HG02623 (cell line): ENCODE data around the gene ERBB4.
"Not testable (repeated sequence)": the region's sequence is repeated elsewhere in the genome, so short reads cannot be mapped to it uniquely, and the experiment has no call there.

Experiments
- ATAC-seq: cut with Tn5 transposase; IDR thresholded peaks from one replicate; pipeline ENCODE4 v1.9.1; 2021; ENCODE audit warnings: moderate library complexity; ENCODE audit not compliant: unreplicated experiment

ERBB4 gene

GRCh38 chr2:212157012-212157411, 381.6 kb downstream of the ERBB4 start:
- ATAC-seq, result no peak

GRCh38 chr2:212156088-212156487, 382.5 kb downstream of the ERBB4 start:
- no peak for ATAC-seq

GRCh38 chr2:212154477-212154878, 384.1 kb downstream of the ERBB4 start:
- ATAC-seq, result no peak

- no peak for ATAC-seq
Measured at GRCh38 chr2:212153923-212154322, 384.7 kb downstream of the ERBB4 start.

- ATAC-seq, result no peak
Measured at GRCh38 chr2:212147921-212148513, 390.6 kb downstream of the ERBB4 start.

- ATAC-seq, result no peak
Measured at GRCh38 chr2:212146416-212146815, 392.2 kb downstream of the ERBB4 start.

- ATAC-seq, result no peak
Measured at GRCh38 chr2:212145121-212145520, 393.5 kb downstream of the ERBB4 start.

GRCh38 chr2:212142631-212143030, 396.0 kb downstream of the ERBB4 start:
- ATAC-seq, result no peak

GRCh38 chr2:212141499-212141898, 397.1 kb downstream of the ERBB4 start:
- ATAC-seq, result no peak

- no peak for ATAC-seq
Measured at GRCh38 chr2:212136216-212136795, 402.3 kb downstream of the ERBB4 start.

GRCh38 chr2:212135739-212136138, 402.9 kb downstream of the ERBB4 start:
- ATAC-seq, result no peak

GRCh38 chr2:212133337-212133736, 405.3 kb downstream of the ERBB4 start:
- ATAC-seq, result no peak

- ATAC-seq, result no peak
Measured at GRCh38 chr2:212124598-212124997, 414.0 kb downstream of the ERBB4 start.

GRCh38 chr2:212119591-212119990, 419.0 kb downstream of the ERBB4 start:
- no peak for ATAC-seq

GRCh38 chr2:212117926-212118325, 420.7 kb downstream of the ERBB4 start:
- no peak for ATAC-seq

- ATAC-seq, result no peak
Measured at GRCh38 chr2:212114489-212114888, 424.1 kb downstream of the ERBB4 start.

GRCh38 chr2:212112401-212112800, 426.2 kb downstream of the ERBB4 start:
- no peak for ATAC-seq

- no peak for ATAC-seq
Measured at GRCh38 chr2:212109792-212110680, 428.6 kb downstream of the ERBB4 start.

GRCh38 chr2:212109217-212109616, 429.4 kb downstream of the ERBB4 start:
- ATAC-seq, result no peak

- no peak for ATAC-seq
Measured at GRCh38 chr2:212107989-212108388, 430.6 kb downstream of the ERBB4 start.

- ATAC-seq, result no peak
Measured at GRCh38 chr2:212107014-212107413, 431.6 kb downstream of the ERBB4 start.

GRCh38 chr2:212106536-212106935, 432.1 kb downstream of the ERBB4 start:
- ATAC-seq, result not testable (repeated sequence)
